Liver (tissue), 9 donors: ENCODE data around the gene CYP39A1. TPM values are rescaled to one million over a fixed set of nuclear protein-coding genes. Genes with fewer than 3 reads are reported as not detected.

Experiments used
- DNase-seq: peaks from one replicate; pipeline ENCODE4 v3.0.0-alpha.2; 2017; ENCODE audit warnings: low spot score
- H3K27ac ChIP-seq, 2 donors: one replicate each; pipeline ENCODE4 v1.7.0; 2013; ENCODE audit warnings: inconsistent platforms in 2 of 2, low read length in 2 of 2, control low read depth in 1 of 2, low read depth in 1 of 2, mild to moderate bottlenecking in 1 of 2
- H3K27me3 ChIP-seq, 4 donors: one replicate each; pipeline versions ENCODE4 v1.6.1 to v1.7.0; 2013; ENCODE audit warnings: low read length in 3 of 4, inconsistent platforms in 1 of 4, mild to moderate bottlenecking in 1 of 4, moderate library complexity in 1 of 4; ENCODE audit not compliant: control insufficient read depth in 4 of 4, insufficient read depth in 4 of 4
- H3K36me3 ChIP-seq, 4 donors: one replicate each; pipeline versions ENCODE4 v1.6.1 to v1.7.0; 2013; ENCODE audit warnings: low read length in 3 of 4, mild to moderate bottlenecking in 3 of 4, low read depth in 1 of 4, moderate library complexity in 1 of 4; ENCODE audit not compliant: control insufficient read depth in 4 of 4, insufficient read depth in 3 of 4
- H3K4me1 ChIP-seq, 4 donors: one replicate each; pipeline versions ENCODE4 v1.6.1 to v1.7.0; 2013; ENCODE audit warnings: low read length in 3 of 4, mild to moderate bottlenecking in 3 of 4, moderate library complexity in 1 of 4; ENCODE audit not compliant: control insufficient read depth in 4 of 4, insufficient read depth in 4 of 4
- H3K4me3 ChIP-seq, 3 donors: one replicate each; pipeline versions ENCODE4 v1.6.1 to v1.7.0; 2013; ENCODE audit warnings: low read length in 3 of 3, control low read depth in 1 of 3, low read depth in 1 of 3, mild to moderate bottlenecking in 1 of 3
- H3K9ac ChIP-seq, 2 donors: one replicate each; pipeline ENCODE4 v1.7.0; 2013; ENCODE audit warnings: low read length in 2 of 2, mild to moderate bottlenecking in 2 of 2, moderate library complexity in 2 of 2, control low read depth in 1 of 2, low read depth in 1 of 2
- H3K9me3 ChIP-seq, 4 donors: one replicate each; pipeline versions ENCODE4 v1.6.1 to v1.7.0; 2013; ENCODE audit warnings: low read length in 3 of 4; ENCODE audit not compliant: control insufficient read depth in 4 of 4
- CTCF ChIP-seq: fragments of 150-350 bp; IDR thresholded peaks from 2 replicates; pipeline ENCODE4 v1.5.1; 2017; ENCODE audit warnings: improper control_type of control experiment, low read depth, low read length; ENCODE audit not compliant: missing input control
- EGR1 ChIP-seq, 2 donors: IDR thresholded peaks; 2 replicates each; pipeline ENCODE4 v1.6.1; 2016 to 2018; ENCODE audit warnings: antibody characterized with exemption in 2 of 2, low read depth in 2 of 2
- FOXA1 ChIP-seq: IDR thresholded peaks from 2 replicates; pipeline ENCODE4 v1.6.1; 2016; ENCODE audit warnings: antibody characterized with exemption
- FOXA2 ChIP-seq: IDR thresholded peaks from 2 replicates; pipeline ENCODE4 v1.6.1; 2016; ENCODE audit warnings: antibody characterized with exemption
- HNF4A ChIP-seq, 2 donors: conservative IDR thresholded peaks; 2 replicates each; pipeline ENCODE4 v1.6.1; 2016; ENCODE audit warnings: antibody characterized with exemption in 2 of 2, mild to moderate bottlenecking in 2 of 2
- HNF4G ChIP-seq: IDR thresholded peaks from 2 replicates; pipeline ENCODE4 v1.6.1; 2016; ENCODE audit warnings: antibody characterized with exemption
- JUND ChIP-seq, 2 donors: IDR thresholded peaks; 2 replicates each; pipeline ENCODE4 v1.6.1; 2016; ENCODE audit warnings: antibody characterized with exemption in 2 of 2
- MAX ChIP-seq: IDR thresholded peaks from 2 replicates; pipeline ENCODE4 v1.6.1; 2016; ENCODE audit warnings: antibody characterized with exemption
- NR2F2 ChIP-seq: IDR thresholded peaks from 2 replicates; pipeline ENCODE4 v1.6.1; 2016; ENCODE audit warnings: antibody characterized with exemption
- RAD21 ChIP-seq, 2 donors: IDR thresholded peaks; 2 replicates each; pipeline ENCODE4 v1.6.1; 2016; ENCODE audit warnings: antibody characterized with exemption in 2 of 2, mild to moderate bottlenecking in 2 of 2
- RXRA ChIP-seq, 2 donors: IDR thresholded peaks; 2 replicates each; pipeline ENCODE4 v1.6.1; 2017 to 2018; ENCODE audit warnings: antibody characterized with exemption in 2 of 2, mild to moderate bottlenecking in 1 of 2
- SP1 ChIP-seq: IDR thresholded peaks from 2 replicates; pipeline ENCODE4 v1.6.1; 2018; ENCODE audit warnings: antibody characterized with exemption, mild to moderate bottlenecking
- TAF1 ChIP-seq: conservative IDR thresholded peaks from 2 replicates; pipeline ENCODE4 v1.6.1; 2016; ENCODE audit warnings: antibody characterized with exemption, mild to moderate bottlenecking
- YY1 ChIP-seq: IDR thresholded peaks from 2 replicates; pipeline ENCODE4 v1.6.1; 2016; ENCODE audit warnings: antibody characterized with exemption, mild to moderate bottlenecking
- WGBS: extraction: QIAGEN DNeasy Blood & Tissue Kit; methylation state at CpG from one replicate; pipeline ENCODE4 v1.1.7; 2013; 5-methylcytosine and 5-hydroxymethylcytosine counted together
- polyA plus RNA-seq, 2 donors: library from polyadenylated mRNA; stranded (reverse) in 1 of 2; unstranded in 1 of 2; fragments of 200-250 nt in 1 of 2; fragments of >200 nt in 1 of 2; fragmentation: Nextera tagmentation in 1 of 2; extraction: Ambion mirVana in 1 of 2; gene quantifications; one replicate each; pipeline versions ENCODE4 v1.2.1 to v1.2.3, GENCODE V29; 2013 to 2015
- total RNA-seq, 2 donors: library from RNA; depleted of rRNA; stranded (reverse); fragments of >200 nt; gene quantifications; one replicate each; pipeline ENCODE4 v1.2.3, GENCODE V29; 2014
- TF ChIP-seq, protein P1 (sequence below): IDR thresholded peaks from 2 replicates; pipeline ENCODE4 v1.6.1; 2016; ENCODE audit warnings: antibody characterized with exemption
- donor health status: healthy.
- donor health status: healthy.
- donor health status: healthy.
- donor health status: healthy.
- donor health status: healthy.

The CYP39A1 gene
- total and polyA plus RNA-seq, 4 donors, result 10.8 to 29.8 (median 15.2) TPM

GRCh38 chr6:46645265-46645664 lies 7.4 kb downstream of the CYP39A1 start:
- WGBS, result 32% methylated on average over 1 of the region's 1 CpG
- no peak overlapping the region for H3K9ac ChIP-seq
- no peak for DNase-seq
- H3K36me3 ChIP-seq, result no peaks in the 10 kb centered on the region
- no peak overlapping the region for H3K4me3 ChIP-seq
- TF ChIP-seq JUND (IDR thresholded peaks at IDR 0.05) (peak in 1 of 2 donors; percentile 26), RAD21 (IDR thresholded peaks at IDR 0.05) (peak in 1 of 2 donors; percentile 39), NR2F2 (no peak), HNF4G (no peak), CTCF (no peak), FOXA2 (no peak), YY1 (peak; percentile 87), MAX (peak; percentile 16), RXRA (IDR thresholded peaks at IDR 0.05) (peak in 1 of 2 donors; percentile 44), FOXA1 (no peak), EGR1 (IDR thresholded peaks at IDR 0.05; ENCODE audit: low read depth in 2 of 2) (no peak), TAF1 (no peak), HNF4A (conservative IDR thresholded peaks at IDR 0.05) (peak; percentile 30 to 43)
- TF ChIP-seq, protein P1, sequence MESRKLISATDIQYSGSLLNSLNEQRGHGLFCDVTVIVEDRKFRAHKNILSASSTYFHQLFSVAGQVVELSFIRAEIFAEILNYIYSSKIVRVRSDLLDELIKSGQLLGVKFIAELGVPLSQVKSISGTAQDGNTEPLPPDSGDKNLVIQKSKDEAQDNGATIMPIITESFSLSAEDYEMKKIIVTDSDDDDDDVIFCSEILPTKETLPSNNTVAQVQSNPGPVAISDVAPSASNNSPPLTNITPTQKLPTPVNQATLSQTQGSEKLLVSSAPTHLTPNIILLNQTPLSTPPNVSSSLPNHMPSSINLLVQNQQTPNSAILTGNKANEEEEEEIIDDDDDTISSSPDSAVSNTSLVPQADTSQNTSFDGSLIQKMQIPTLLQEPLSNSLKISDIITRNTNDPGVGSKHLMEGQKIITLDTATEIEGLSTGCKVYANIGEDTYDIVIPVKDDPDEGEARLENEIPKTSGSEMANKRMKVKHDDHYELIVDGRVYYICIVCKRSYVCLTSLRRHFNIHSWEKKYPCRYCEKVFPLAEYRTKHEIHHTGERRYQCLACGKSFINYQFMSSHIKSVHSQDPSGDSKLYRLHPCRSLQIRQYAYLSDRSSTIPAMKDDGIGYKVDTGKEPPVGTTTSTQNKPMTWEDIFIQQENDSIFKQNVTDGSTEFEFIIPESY, result peak; percentile 49
- H3K27ac ChIP-seq, result no peak overlapping the region
- H3K4me1 ChIP-seq, result peaks cover 6 to 32% (median 19%) of the 10 kb centered on the region in 4 donors
- H3K27me3 ChIP-seq, result no peaks in the 10 kb centered on the region
- no peaks in the 10 kb centered on the region for H3K9me3 ChIP-seq

GRCh38 chr6:46642928-46643751 lies 9.5 kb downstream of the CYP39A1 start:
- 85% methylated on average over 4 of the region's 4 CpGs for WGBS

More at GRCh38 chr6:46642928-46643751, 9.5 kb downstream of the CYP39A1 start:
- TF ChIP-seq RXRA (IDR thresholded peaks at IDR 0.05) (no peak), EGR1 (IDR thresholded peaks at IDR 0.05; ENCODE audit: low read depth in 2 of 2) (no peak), CTCF (no peak), MAX (no peak), FOXA1 (no peak), NR2F2 (no peak), JUND (IDR thresholded peaks at IDR 0.05) (no peak), SP1 (no peak), HNF4G (no peak), HNF4A (conservative IDR thresholded peaks at IDR 0.05) (no peak), RAD21 (IDR thresholded peaks at IDR 0.05) (no peak), YY1 (no peak)
- H3K9me3 ChIP-seq, result no peaks in the 10 kb centered on the region
- H3K27me3 ChIP-seq, result no peaks in the 10 kb centered on the region
- no peak overlapping the region for H3K4me3 ChIP-seq
- H3K9ac ChIP-seq, result no peak overlapping the region
- no peaks in the 10 kb centered on the region for H3K36me3 ChIP-seq
- no peak for DNase-seq
- H3K27ac ChIP-seq, result no peak overlapping the region
- peaks cover 2 to 23% (median 11%) of the 10 kb centered on the region in 4 donors for H3K4me1 ChIP-seq
